GM12878 (cell line): ENCODE measurements around the gene CRY1. TPM values are rescaled to one million over a fixed set of nuclear protein-coding genes. Genes with fewer than 3 reads are reported as not detected.

Experiments used
- ATAC-seq: fragments of 200-7000 bp; cut with Tn5 transposase; 3 replicates; pipeline ENCODE4 v1.9.1; 2020; ENCODE audit warnings: mild to moderate bottlenecking, moderate library complexity
- BruUV-seq: library from RNA; stranded (reverse); fragments of 400-500 nt; replicated peaks from 2 replicates; lab custom pipeline; 2021; lab: Mats Ljungman, UMichigan
- CTCF ChIA-PET: fragments of 300-600 bp; sonication (Branson Sonifier 250); formaldehyde crosslinking; extraction: SDS; loops from one replicate; lab custom pipeline; 2021; ENCODE audit warnings: inconsistent platforms; lab: Yijun Ruan, JAX
- POLR2A ChIA-PET: fragments of 350-600 bp; formaldehyde crosslinking; extraction: SDS; loops from one replicate; lab custom pipeline; 2021; ENCODE audit warnings: inconsistent platforms; lab: Charles Lee
- RAD21 ChIA-PET: fragments of 300-600 bp; sonication (Branson Sonifier 250); formaldehyde crosslinking; loops from one replicate; lab custom pipeline; 2023; ENCODE audit warnings: antibody characterized with exemption; ENCODE audit not compliant: unreplicated experiment; lab: Charles Lee
- SMC1A ChIA-PET: fragments of 300-600 bp; sonication (Branson Sonifier 250); formaldehyde crosslinking; loops from one replicate; lab custom pipeline; 2023; ENCODE audit not compliant: unreplicated experiment, uncharacterized antibody; lab: Charles Lee
- DNase-seq: peaks from one replicate; pipeline ENCODE4 v3.0.0-alpha.2; 2011; ENCODE audit warnings: low read depth, low spot score
- FAIRE-seq: peaks from 3 replicates; lab custom pipeline; 2011; peaks lifted over from hg19 to GRCh38; lab: Jason Lieb, UNC
- H2AFZ ChIP-seq: 2 replicates; pipeline ENCODE4 v1.6.0; 2011; ENCODE audit warnings: low read depth, low read length, control low read depth; ENCODE audit not compliant: control insufficient read depth
- H3K27ac ChIP-seq: 2 replicates; pipeline ENCODE4 v1.5.1; 2011; ENCODE audit warnings: control low read depth; ENCODE audit not compliant: control insufficient read depth, insufficient read depth
- H3K27me3 ChIP-seq, 2 experiments: replicated peaks in 1 of 2; 2 replicates each; pipeline versions ENCODE4 v1.6.0 to v1.6.1; 2011; ENCODE audit warnings: low read length in 1 of 2; ENCODE audit not compliant: control insufficient read depth in 2 of 2, insufficient read depth in 2 of 2
- H3K36me3 ChIP-seq, 2 experiments: 2 replicates each; pipeline ENCODE4 v1.5.1; 2011; ENCODE audit warnings: low read length in 1 of 2; ENCODE audit not compliant: control insufficient read depth in 2 of 2, insufficient read depth in 2 of 2
- H3K4me1 ChIP-seq: 2 replicates; pipeline ENCODE4 v1.6.1; 2011; ENCODE audit warnings: mild to moderate bottlenecking, low read length, moderate library complexity, mixed read lengths; ENCODE audit not compliant: control insufficient read depth, insufficient read depth
- H3K4me2 ChIP-seq: 2 replicates; pipeline ENCODE4 v1.6.0; 2011; ENCODE audit warnings: control low read depth; ENCODE audit not compliant: control insufficient read depth, insufficient read depth
- H3K4me3 ChIP-seq: fragments of 200-600 bp; sonication (generic); 2 replicates; pipeline ENCODE4 v1.5.1; 2016
- H3K79me2 ChIP-seq: 2 replicates; pipeline ENCODE4 v1.6.0; 2011; ENCODE audit warnings: low read length; ENCODE audit not compliant: control insufficient read depth, insufficient read depth
- H3K9ac ChIP-seq: 2 replicates; pipeline ENCODE4 v1.8.0; 2011; ENCODE audit warnings: low read length, control low read depth, mixed read lengths; ENCODE audit not compliant: control insufficient read depth, insufficient read depth
- H3K9me3 ChIP-seq: replicated peaks from 3 replicates; pipeline ENCODE4 v1.5.1; 2011; ENCODE audit warnings: mild to moderate bottlenecking, low read length; ENCODE audit not compliant: control insufficient read depth, insufficient read depth
- H4K20me1 ChIP-seq: 2 replicates; pipeline ENCODE4 v1.6.0; 2011; ENCODE audit not compliant: control insufficient read depth, insufficient read depth
- E2F8 ChIP-seq: fragments of 450-650 bp; IDR thresholded peaks from 2 replicates; pipeline ENCODE4 v1.6.1; 2018; ENCODE audit warnings: mild to moderate bottlenecking, low read depth, moderate library complexity; ENCODE audit not compliant: partially characterized antibody
- GATAD2B ChIP-seq: fragments of 450-650 bp; conservative IDR thresholded peaks from 2 replicates; pipeline ENCODE4 v1.6.1; 2017; ENCODE audit warnings: low read depth, mild to moderate bottlenecking, moderate library complexity
- JUNB ChIP-seq: IDR thresholded peaks from 2 replicates; pipeline ENCODE4 v1.6.1; 2016; ENCODE audit warnings: antibody characterized with exemption, mild to moderate bottlenecking
- MYC ChIP-seq: IDR thresholded peaks from 2 replicates; pipeline ENCODE4 v1.6.1; 2011; ENCODE audit warnings: mild to moderate bottlenecking, low read length, moderate library complexity, inconsistent platforms; ENCODE audit not compliant: insufficient read depth, insufficient replicate concordance, insufficient read length, severe bottlenecking
- NR2C2 ChIP-seq: IDR thresholded peaks from 2 replicates; pipeline ENCODE4 v1.6.1; 2011; ENCODE audit warnings: borderline replicate concordance, low read depth; ENCODE audit not compliant: control insufficient read depth, insufficient read length
- PAX5 ChIP-seq: IDR thresholded peaks from 2 replicates; pipeline ENCODE4 v1.6.1; 2011; ENCODE audit warnings: low read depth, low read length, borderline replicate concordance
- PAX8 ChIP-seq: fragments of 450-650 bp; IDR thresholded peaks from 2 replicates; pipeline ENCODE4 v1.6.1; 2017; ENCODE audit warnings: mild to moderate bottlenecking, moderate library complexity
- PML ChIP-seq: IDR thresholded peaks from 2 replicates; pipeline ENCODE4 v1.6.1; 2012; ENCODE audit warnings: low read length, inconsistent platforms
- POLR2AphosphoS2 ChIP-seq: IDR thresholded peaks from 2 replicates; pipeline ENCODE4 v1.6.1; 2011; ENCODE audit warnings: low read depth, mild to moderate bottlenecking, low read length, improper control_type of control experiment, moderate library complexity
- RUNX3 ChIP-seq: IDR thresholded peaks from 2 replicates; pipeline ENCODE4 v1.6.1; 2012; ENCODE audit warnings: low read length, inconsistent platforms
- SUZ12 ChIP-seq: fragments of 200-600 bp; sonication (generic); IDR thresholded peaks from one replicate; pipeline ENCODE4 v1.6.1; 2018; ENCODE audit warnings: antibody characterized with exemption, mild to moderate bottlenecking; ENCODE audit not compliant: unreplicated experiment
- USF2 ChIP-seq: IDR thresholded peaks from 2 replicates; pipeline ENCODE4 v1.6.1; 2011; ENCODE audit warnings: low read depth, low read length, improper control_type of control experiment, borderline replicate concordance
- YY1 ChIP-seq: IDR thresholded peaks from 2 replicates; pipeline ENCODE4 v1.6.1; 2011; ENCODE audit warnings: low read depth, mild to moderate bottlenecking, low read length
- WGBS: methylation state at CpG from one replicate; pipeline ENCODE4 v1.1.6; 2016; ENCODE audit warnings: low lambda C conversion rate; ENCODE audit not compliant: insufficient replicate concordance, insufficient coverage; ENCODE audit errors: missing lambda C conversion rate; 5-methylcytosine and 5-hydroxymethylcytosine counted together
- in situ Hi-C: fragments of 300-500 bp; cut with MboI; formaldehyde crosslinking; loops from 9 replicates; pipeline ENCODE4 v1.14.3; 2018; ENCODE audit warnings: mixed read lengths
- intact Hi-C: fragments of 100-400 bp; cut with micrococcal nuclease; formaldehyde crosslinking; loops from one replicate; pipeline ENCODE4 v1.14.2; 2022; ENCODE audit not compliant: unreplicated experiment
- polyA plus RNA-seq, 11 experiments: library from polyadenylated mRNA; depleted of rRNA in 4 of 11; unstranded in 6 of 11; stranded (reverse) in 5 of 11; fragments of >200 nt; fragmentation: Nextera tagmentation in 4 of 11; fragmentation: Illumina TruSeq in 1 of 11; extraction: Ambion mirVana in 4 of 11; extraction: Trizol in 1 of 11; gene quantifications; 1 replicate in 1 of 11; 2 replicates in 10 of 11; pipeline versions ENCODE4 v1.2.1 to v1.2.3, GENCODE V29; 2011 to 2016; ENCODE audit warnings: inconsistent platforms in 2 of 11, missing spikeins in 2 of 11, low read depth in 1 of 11
- total RNA-seq, 4 experiments: library from RNA; depleted of rRNA in 3 of 4; stranded (reverse); fragments of >200 nt in 3 of 4; fragmentation: Illumina TruSeq in 1 of 4; extraction: Trizol in 1 of 4; gene quantifications; 2 replicates each; pipeline versions ENCODE4 v1.2.1 to v1.2.3, GENCODE V29; 2013 to 2021

Gene CRY1
- total and polyA plus RNA-seq, 10 of the 15 experiments (the other 5 are each of a cell fraction or from before 2014, with no cell fraction given): 1.6 to 10.9 (median 5.4) TPM

- TF ChIP-seq NR2C2: no peak
- no peak for TF ChIP-seq YY1
- no peak for TF ChIP-seq PAX8
- TF ChIP-seq PML: no peak
These were observed 37.7 kb upstream of the CRY1 start (continued) for GRCh38 chr12:107130830-107131611.

GRCh38 chr12:107129315-107129930, 36.1 kb upstream of the CRY1 start:
- WGBS: 46% methylated on average over 7 of the region's 7 CpGs
- Histone ChIP-seq H2AFZ (no peak overlapping the region), H3K4me3 (no peak overlapping the region), H3K9me3 (no peaks in the 10 kb centered on the region), H3K27ac (no peak overlapping the region), H3K79me2 (no peaks in the 10 kb centered on the region), H3K9ac (no peak overlapping the region), H4K20me1 (no peaks in the 10 kb centered on the region), H3K27me3 (no peaks in the 10 kb centered on the region; a peak in 1 of 4 replicates), H3K4me2 (no peak overlapping the region), H3K4me1 (no peaks in the 10 kb centered on the region), H3K36me3 (no peaks in the 10 kb centered on the region)
- in situ Hi-C loops: loop anchor here (25.0 kb wide), 1 partner anchor 1283 kb away; no protein-coding TSS in a partner anchor
- ATAC-seq (no peak), FAIRE-seq (no peak), DNase-seq (no peak)
- SMC1A ChIA-PET: interaction anchor here (2.2 to 7.5 kb wide), 3 partner anchors 8 to 479 kb away, joined by 6 to 94 read pairs (median 6); no protein-coding TSS in a partner anchor
- TF ChIP-seq E2F8 (no peak), GATAD2B (no peak), SUZ12 (no peak), PAX5 (no peak), RUNX3 (no peak), USF2 (no peak), POLR2AphosphoS2 (no peak), MYC (no peak), PAX8 (no peak), JUNB (no peak)
- RAD21 ChIA-PET: interaction anchor here (1.0 to 5.0 kb wide), 2 partner anchors 468 to 478 kb away, joined by 3 to 71 read pairs; no protein-coding TSS in a partner anchor
- intact Hi-C loops: no loop called here
- CTCF ChIA-PET: interaction anchor here (0.9 to 9.8 kb wide), 4 partner anchors 18 to 480 kb away, joined by 3 to 219 read pairs (median 96); no protein-coding TSS in a partner anchor
- no TSS peak for BruUV-seq
- POLR2A ChIA-PET: no interaction called here
